T-helper 1 cell treated with Interleukin-12 subunit alpha and Interleukin-12 subunit beta and Interleukin-4 antibody, amounts not matched to agents 30 ng/mL and 1 ng/mL, for 36 hours (primary cell): Measurements from ENCODE around the gene COG7. TPM values are rescaled to one million over a fixed set of nuclear protein-coding genes. Genes with fewer than 3 reads are reported as not detected.
"Not testable (repeated sequence)": the region's sequence is repeated elsewhere in the genome, so short reads cannot be mapped to it uniquely, and the experiment has no call there.

ENCODE experiments used
- intact Hi-C: fragments of 100-400 bp; cut with micrococcal nuclease; formaldehyde crosslinking; loops from one replicate; pipeline ENCODE4 v1.15.1; 2024
- total RNA-seq: library from RNA; stranded (reverse); gene quantifications from 2 replicates; pipeline ENCODE4 v1.2.3, GENCODE V29; 2022

The COG7 gene
- total RNA-seq, 1 donor from 2014 or later: 25.4 TPM

DNA sequence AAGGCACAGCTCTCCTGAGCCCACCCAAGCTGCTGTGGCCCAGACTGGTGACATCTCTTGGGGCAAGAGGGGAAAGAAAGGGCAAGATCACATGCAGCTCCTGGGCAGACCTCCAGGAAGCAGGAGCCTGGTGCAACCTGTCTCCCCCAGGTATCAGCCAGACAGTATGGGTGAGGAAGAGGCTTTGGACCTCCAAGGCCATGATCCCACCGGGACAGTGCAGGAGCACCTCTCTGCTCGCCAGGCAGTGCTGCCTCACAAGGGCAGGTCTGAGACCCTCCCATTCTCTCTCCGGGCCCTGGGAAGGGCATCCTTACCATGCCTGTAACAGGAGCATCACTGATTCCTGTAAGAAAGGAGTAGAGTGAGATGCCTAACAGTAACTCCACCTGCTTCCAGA, 25.6 kb upstream of the COG7 start:
- intact Hi-C loops: no loop called here

DNA sequence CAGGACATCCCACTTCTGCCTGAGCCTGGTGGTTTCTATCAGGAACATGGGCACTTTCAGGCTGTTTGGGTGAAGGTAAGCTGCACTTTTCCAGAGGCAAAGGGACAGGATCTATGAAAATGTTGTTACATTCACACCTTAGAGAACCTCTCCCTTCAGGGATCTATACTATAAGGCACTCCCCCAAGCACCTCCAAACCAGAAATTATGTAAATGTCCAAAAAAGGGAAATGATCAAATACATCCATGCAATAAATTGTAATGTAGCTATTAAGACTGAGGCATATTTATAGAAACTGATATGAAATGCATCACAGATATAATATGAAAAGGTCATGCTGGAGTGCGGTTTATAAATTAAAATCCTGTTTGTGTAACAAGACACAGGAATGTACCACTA, 23.3 kb upstream of the COG7 start:
- intact Hi-C loops: no loop called here

- intact Hi-C loops: no loop called here
These were observed 16.8 kb upstream of the COG7 start for GRCh38 chr16:23469814-23470213.

DNA sequence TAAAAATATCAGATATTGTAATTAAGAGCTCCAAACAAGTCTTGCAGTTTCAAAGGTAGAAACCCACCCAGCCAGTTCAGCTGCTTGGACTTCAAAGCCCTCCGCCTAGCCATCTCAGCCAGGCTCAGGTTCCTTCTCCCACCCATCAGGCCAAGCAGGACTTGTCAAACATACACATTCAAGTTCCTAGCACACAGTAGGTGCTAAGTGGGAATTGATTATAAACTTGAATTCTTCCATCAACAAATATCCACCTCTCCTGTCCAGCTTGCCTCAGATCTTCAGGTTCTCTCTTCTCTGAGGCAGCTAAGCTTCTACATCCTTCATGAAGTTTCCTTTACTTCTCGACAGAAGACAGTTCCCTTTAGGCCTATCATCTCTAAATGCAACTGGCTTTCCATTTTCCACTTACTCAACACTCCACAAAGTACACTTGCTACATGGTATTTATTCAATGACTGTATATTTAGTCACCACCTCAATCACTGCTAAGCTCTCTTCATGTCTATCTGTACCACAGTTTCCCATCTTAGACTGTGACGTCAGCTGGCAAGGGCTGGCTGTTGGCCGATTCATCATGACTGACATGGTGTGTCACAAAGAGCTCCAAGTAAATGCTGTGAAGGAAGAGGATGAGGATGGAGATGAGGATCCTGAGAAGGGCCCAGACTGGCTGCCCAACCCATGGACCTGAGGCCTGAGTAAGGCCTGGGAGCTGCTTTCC, 13.3 kb upstream of the COG7 start:
- intact Hi-C loops: no loop called here

- intact Hi-C loops: no loop called here
These were observed 12.2 kb upstream of the COG7 start for GRCh38 chr16:23465179-23465578.

DNA sequence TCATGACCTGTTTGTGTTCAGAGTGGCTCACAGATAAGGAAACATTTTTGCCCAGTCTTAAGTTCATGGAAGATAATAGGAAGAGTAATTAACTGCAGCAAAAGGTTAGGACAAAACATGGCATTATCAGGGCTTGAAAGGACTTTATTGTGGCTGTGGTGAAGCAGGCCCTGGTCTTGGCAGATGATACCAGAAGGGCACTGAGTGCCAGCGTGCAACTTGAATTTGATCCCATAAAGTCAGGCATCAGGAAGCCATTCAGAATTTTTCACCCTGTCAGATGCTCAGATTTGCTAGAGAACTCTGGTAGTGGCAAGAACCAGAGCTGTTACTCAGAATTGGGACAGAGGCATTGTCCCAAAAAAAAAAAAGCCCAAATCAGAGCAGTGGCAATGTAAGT, 11.2 kb upstream of the COG7 start:
- intact Hi-C loops: no loop called here

GRCh38 chr16:23462994-23463393, 10.0 kb upstream of the COG7 start:
- intact Hi-C loops: not testable (repeated sequence)

DNA sequence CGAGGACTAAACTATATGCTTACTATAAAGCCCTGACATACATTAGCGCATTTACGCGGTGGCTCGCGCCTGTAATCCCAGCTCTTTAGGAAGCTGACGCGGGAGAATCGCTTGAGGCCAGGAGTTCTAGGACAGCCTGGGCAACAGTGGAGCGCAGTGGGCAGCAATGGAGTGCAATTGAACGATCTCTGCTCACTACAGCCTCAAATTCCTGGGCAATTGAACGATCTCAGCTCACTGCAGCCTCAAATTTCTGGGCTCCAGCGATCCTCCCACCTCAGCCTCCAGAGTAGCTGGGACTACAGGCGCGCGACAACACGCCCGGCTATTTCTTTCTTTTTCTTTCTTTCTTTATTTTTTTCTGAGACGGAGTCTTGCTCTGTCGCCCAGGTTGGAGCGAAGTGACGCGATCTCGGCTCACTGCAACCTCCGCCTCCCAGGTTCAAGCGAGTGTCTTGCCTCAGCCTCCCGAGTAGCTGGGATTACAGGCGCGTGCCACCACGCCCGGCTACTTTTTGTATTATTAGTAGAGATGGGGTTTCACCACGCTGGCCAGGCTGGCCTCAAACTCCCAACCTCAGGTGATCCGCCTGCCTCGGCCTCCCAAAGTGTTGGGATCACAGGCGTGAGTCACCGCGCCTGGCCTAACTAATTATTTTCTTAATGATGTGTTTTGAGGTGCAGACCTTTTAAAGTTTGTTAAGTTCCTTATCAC, 506 bp upstream of the COG7 start:
- intact Hi-C loops: loop anchor here (1.0 to 10.0 kb wide), 8 partner anchors 19 to 1085 kb away; partner anchors contain the start of genes DCTN5, EARS2, NDUFAB1 and PALB2

- intact Hi-C loops: loop anchor here (2.0 to 10.0 kb wide), 3 partner anchors 189 to 1087 kb away; partner anchors contain the start of genes DCTN5, PALB2, PLK1 and RBBP6
These were observed 793 bp downstream of the COG7 start for GRCh38 chr16:23452221-23452571.

GRCh38 chr16:23448392-23448791, 4.6 kb downstream of the COG7 start:
- intact Hi-C loops: no loop called here

GRCh38 chr16:23437542-23437941, 15.4 kb downstream of the COG7 start:
- intact Hi-C loops: loop anchor here (5.0 kb wide), 1 partner anchor 160 kb away; the partner anchor contains the start of gene NDUFAB1

GRCh38 chr16:23436951-23437350, 16.0 kb downstream of the COG7 start:
- intact Hi-C loops: loop anchor here (5.0 kb wide), 1 partner anchor 160 kb away; the partner anchor contains the start of gene NDUFAB1

DNA sequence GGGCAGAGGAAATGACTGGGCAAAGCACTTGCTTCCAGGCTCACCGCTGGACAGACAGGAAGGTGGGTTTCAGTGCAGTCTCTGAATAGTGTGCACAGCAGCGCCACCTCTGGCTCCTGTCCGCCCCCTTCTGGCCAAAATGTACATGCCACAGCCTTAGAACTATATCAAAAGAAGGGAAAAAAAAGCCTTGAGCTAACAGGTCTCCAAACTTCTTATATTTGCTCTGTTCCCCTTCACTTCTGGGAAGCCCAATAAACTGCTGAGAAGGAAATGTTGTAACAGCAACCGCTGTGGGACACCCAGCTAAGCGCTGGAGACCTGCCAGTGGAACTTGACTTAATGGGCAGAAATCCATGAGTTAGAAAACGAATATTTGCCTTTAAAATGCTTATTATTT, 17.5 kb downstream of the COG7 start:
- intact Hi-C loops: loop anchor here (1.0 to 5.0 kb wide), 5 partner anchors 69 to 537 kb away; partner anchors contain the start of genes EARS2, NDUFAB1, SCNN1G and UBFD1

GRCh38 chr16:23434380-23434779, 18.6 kb downstream of the COG7 start:
- intact Hi-C loops: loop anchor here (1.0 to 5.0 kb wide), 4 partner anchors 19 to 338 kb away; partner anchors contain the start of gene COG7

DNA sequence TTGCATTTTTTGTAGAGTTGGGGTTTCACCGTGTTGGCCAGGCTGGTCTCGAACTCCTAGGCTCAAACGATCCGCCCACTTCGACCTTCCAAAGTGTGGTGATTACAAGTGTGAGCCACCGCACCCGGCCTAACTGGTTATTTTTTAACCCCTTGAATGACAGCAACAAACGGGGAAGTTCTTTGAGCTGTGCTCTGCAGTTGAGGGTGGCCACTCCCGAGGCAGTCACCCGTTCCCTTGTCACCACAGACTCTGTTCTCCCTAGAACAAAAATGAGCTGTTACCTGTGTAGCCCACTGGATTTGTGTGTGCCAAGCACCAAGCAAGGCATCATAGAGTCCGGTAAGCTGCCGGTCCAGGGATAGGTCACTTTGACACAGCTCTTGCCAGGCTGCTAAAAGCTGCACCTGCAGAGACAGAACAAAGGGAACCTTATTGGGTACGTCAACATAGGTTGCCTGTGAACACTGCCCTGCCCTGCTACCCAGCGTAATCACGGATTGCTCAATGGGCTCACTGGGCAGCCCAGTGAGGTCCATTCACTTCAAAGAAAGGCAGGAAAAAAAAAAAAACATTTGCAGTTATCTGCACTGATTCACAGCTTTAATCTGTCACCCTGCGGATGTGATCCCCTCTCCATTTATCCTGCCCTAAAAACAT, 19.6 kb downstream of the COG7 start:
- intact Hi-C loops: loop anchor here (5.0 kb wide), 1 partner anchor 181 kb away; no protein-coding TSS in a partner anchor

DNA sequence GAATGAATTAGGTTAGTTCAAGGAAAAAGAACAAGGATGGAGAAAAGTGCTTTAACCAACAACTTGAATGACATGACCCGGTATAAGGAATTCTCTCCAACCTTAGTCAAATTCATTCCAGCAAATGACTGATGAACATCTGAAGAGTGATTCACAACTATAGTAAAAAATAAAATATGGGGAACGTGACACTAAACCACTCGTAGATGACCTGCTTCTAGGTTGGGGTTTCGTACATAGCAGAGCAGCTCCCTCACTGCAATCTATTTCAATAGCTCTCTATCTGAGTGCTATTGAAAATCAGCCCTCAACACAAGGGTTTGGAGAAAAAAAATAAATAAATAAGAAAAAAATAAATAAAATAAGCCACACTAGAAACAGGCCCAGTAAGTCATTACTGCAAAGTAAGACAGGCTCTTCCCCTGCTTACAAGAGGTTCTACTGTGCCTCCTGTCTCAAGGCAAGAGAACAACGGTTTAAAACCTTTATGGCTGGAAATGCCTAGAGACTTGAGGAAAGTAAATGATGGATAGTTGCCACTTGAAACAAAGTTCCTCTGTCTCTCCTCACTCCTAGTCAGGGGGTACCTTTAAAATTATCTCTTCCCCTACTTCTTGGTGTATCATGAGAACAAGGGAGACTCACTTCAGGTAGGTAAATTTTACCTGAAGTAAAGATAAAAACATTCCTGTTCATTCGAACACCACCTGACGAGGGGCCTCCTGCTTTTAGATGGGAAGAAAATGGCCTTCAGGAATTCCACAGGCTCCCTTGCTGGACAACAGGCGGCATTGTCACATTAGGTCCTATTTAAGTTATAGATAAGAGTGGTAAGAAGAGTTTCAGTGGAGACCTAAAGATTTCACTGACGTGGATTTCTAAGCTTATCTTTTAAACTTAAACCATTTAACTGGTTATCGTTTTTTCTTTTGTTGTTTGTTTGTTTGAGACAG, 20.5 kb downstream of the COG7 start:
- intact Hi-C loops: loop anchor here (5.0 kb wide), 1 partner anchor 180 kb away; no protein-coding TSS in a partner anchor

DNA sequence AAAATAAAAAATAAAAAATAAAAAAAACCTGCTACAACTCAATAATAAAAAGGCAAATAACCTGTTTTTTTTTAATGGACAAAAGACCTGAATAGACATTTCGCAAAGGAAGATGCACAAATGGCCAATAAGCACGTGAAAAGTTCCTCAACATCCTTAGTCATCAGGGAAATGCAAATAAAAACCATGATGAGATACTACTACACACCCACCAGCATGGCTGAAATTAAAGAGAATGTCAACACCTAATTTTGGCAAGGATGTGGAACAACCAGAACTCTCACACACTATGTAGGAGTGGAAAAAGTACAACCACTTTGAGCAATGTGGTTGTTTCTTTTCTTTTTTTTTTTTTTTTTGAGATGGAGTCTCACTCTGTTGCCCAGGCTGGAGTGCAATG, 24.6 kb downstream of the COG7 start:
- intact Hi-C loops: no loop called here

- intact Hi-C loops: no loop called here
These were observed 28.6 kb downstream of the COG7 start for GRCh38 chr16:23424292-23424958.

DNA sequence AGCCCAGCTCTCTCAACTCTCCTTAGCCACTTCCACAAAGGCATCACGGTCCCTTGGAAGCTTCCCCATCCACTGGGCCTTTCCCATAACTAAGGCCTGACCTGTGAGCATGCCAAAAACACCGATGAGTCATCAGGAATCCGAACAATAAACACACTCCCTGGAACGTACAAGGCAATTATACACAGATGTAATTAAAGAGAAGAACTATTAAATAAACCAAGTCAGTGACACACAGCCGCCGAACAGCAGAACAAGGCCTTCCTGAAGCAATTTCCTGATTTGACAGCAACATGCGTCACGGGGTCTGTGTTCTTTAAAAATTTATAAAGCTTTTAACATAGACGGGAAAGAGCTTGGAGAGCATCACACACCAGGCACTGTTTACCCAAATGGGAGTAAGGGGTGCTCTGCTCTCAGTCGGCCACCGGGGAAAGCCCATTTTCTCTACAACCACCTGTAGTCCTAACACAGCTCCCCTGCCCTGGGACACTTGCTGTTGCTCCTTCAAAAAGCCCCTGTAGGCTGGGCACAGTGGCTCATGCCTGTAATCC, 29.4 kb downstream of the COG7 start:
- intact Hi-C loops: no loop called here

DNA sequence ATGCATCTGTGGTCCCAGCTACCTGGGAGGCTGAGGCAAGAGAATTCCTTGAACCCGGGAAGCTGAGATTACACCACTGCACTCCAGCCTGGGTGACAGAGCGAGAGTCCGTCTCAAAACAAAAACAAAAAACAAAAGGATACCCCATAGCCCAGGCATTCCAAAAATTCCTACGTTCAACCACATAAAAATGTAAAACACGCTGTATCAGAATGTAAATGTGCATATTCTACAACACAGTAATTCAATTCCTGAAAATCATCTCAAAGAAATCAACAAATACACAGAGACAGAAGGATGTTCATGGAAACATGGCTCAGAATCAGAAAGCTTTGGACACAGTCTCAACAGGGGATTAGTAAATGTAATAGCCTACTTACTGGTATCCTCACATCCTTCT, 33.0 kb downstream of the COG7 start:
- intact Hi-C loops: no loop called here
